H9 (cell line): ENCODE data around the gene CACNA1G. TPM values are rescaled to one million over a fixed set of nuclear protein-coding genes. Genes with fewer than 3 reads are reported as not detected.
A peak's percentile ranks its signal among the peaks of the same experiment; 100 is the strongest.

Source experiments
- DNase-seq: peaks from one replicate; pipeline ENCODE4 v3.0.0-alpha.2; 2017
- H2AFZ ChIP-seq: one replicate; pipeline ENCODE4 v1.6.1; 2013; ENCODE audit warnings: mild to moderate bottlenecking, low read length, control low read depth, moderate library complexity
- H2AK5ac ChIP-seq: 2 replicates; pipeline ENCODE4 v1.6.1; 2013; ENCODE audit warnings: low read length, control low read depth, mixed read lengths; ENCODE audit not compliant: insufficient read length
- H2BK120ac ChIP-seq: one replicate; pipeline ENCODE4 v1.6.1; 2013; ENCODE audit warnings: low read depth, mild to moderate bottlenecking, low read length, control low read depth, inconsistent platforms; ENCODE audit not compliant: poor library complexity, severe bottlenecking
- H2BK12ac ChIP-seq: 2 replicates; pipeline ENCODE4 v1.6.1; 2013; ENCODE audit warnings: low read length, control low read depth, mixed read lengths, low read depth; ENCODE audit not compliant: insufficient read length
- H2BK15ac ChIP-seq: 2 replicates; pipeline ENCODE4 v1.6.1; 2013; ENCODE audit warnings: low read depth, low read length, control low read depth
- H2BK20ac ChIP-seq: one replicate; pipeline ENCODE4 v1.6.1; 2013; ENCODE audit warnings: low read depth, mild to moderate bottlenecking, low read length, control low read depth, inconsistent platforms; ENCODE audit not compliant: poor library complexity, severe bottlenecking
- H2BK5ac ChIP-seq: 2 replicates; pipeline ENCODE4 v1.6.1; 2013; ENCODE audit warnings: low read length, control low read depth, mixed read lengths; ENCODE audit not compliant: insufficient read length
- H3K14ac ChIP-seq: 2 replicates; pipeline ENCODE4 v1.6.1; 2013; ENCODE audit warnings: low read length, control low read depth; ENCODE audit not compliant: insufficient read depth
- H3K18ac ChIP-seq: 2 replicates; pipeline ENCODE4 v1.6.1; 2013; ENCODE audit warnings: low read depth, mild to moderate bottlenecking, mixed read lengths, low read length, control low read depth; ENCODE audit not compliant: insufficient read length
- H3K23ac ChIP-seq: 2 replicates; pipeline ENCODE4 v1.6.1; 2013; ENCODE audit warnings: low read length, control low read depth, mixed read lengths, low read depth; ENCODE audit not compliant: insufficient read length
- H3K23me2 ChIP-seq: 2 replicates; pipeline ENCODE4 v1.6.1; 2013; ENCODE audit warnings: low read depth, mild to moderate bottlenecking, mixed read lengths, low read length, control low read depth; ENCODE audit not compliant: insufficient read length, poor library complexity, severe bottlenecking
- H3K27ac ChIP-seq: 2 replicates; pipeline ENCODE4 v1.5.1; 2013; ENCODE audit warnings: low read length, control low read depth, mixed read lengths, low read depth; ENCODE audit not compliant: insufficient read length
- H3K27me3 ChIP-seq: 2 replicates; pipeline ENCODE4 v1.6.1; 2013; ENCODE audit warnings: low read length, control low read depth, inconsistent platforms; ENCODE audit not compliant: insufficient read depth
- H3K4ac ChIP-seq: 2 replicates; pipeline ENCODE4 v1.6.1; 2013; ENCODE audit warnings: low read depth, mild to moderate bottlenecking, control low read depth, inconsistent platforms, low read length, moderate library complexity
- H3K4me1 ChIP-seq: 2 replicates; pipeline ENCODE4 v1.6.1; 2013; ENCODE audit warnings: low read length, control low read depth, inconsistent platforms; ENCODE audit not compliant: insufficient read depth
- H3K4me2 ChIP-seq: 2 replicates; pipeline ENCODE4 v1.6.1; 2013; ENCODE audit warnings: low read length, control low read depth, mixed read lengths; ENCODE audit not compliant: insufficient read length, insufficient read depth
- H3K56ac ChIP-seq: 2 replicates; pipeline ENCODE4 v1.6.1; 2013; ENCODE audit warnings: low read depth, mild to moderate bottlenecking, mixed read lengths, low read length, control low read depth; ENCODE audit not compliant: insufficient read length
- H3K79me1 ChIP-seq: 2 replicates; pipeline ENCODE4 v1.6.1; 2013; ENCODE audit warnings: low read depth, mild to moderate bottlenecking, moderate library complexity, low read length, control low read depth, inconsistent platforms; ENCODE audit not compliant: insufficient read depth, poor library complexity, severe bottlenecking
- H3K79me2 ChIP-seq: 2 replicates; pipeline ENCODE4 v1.6.1; 2013; ENCODE audit warnings: low read length, control low read depth, inconsistent platforms; ENCODE audit not compliant: insufficient read depth
- H3K9ac ChIP-seq: 2 replicates; pipeline ENCODE4 v1.6.1; 2013; ENCODE audit warnings: low read length, control low read depth, mixed read lengths; ENCODE audit not compliant: insufficient read length; ENCODE audit errors: extremely low read depth
- H3K9me3 ChIP-seq: one replicate; pipeline ENCODE4 v1.6.1; 2013; ENCODE audit warnings: low read depth, low read length, inconsistent platforms; ENCODE audit not compliant: control insufficient read depth
- H3T11ph ChIP-seq: one replicate; pipeline ENCODE4 v1.6.1; 2013; ENCODE audit warnings: mild to moderate bottlenecking, low read length, control low read depth, inconsistent platforms
- H4K20me1 ChIP-seq: one replicate; pipeline ENCODE4 v1.6.1; 2013; ENCODE audit not compliant: control insufficient read depth, insufficient read length, insufficient read depth
- H4K5ac ChIP-seq: 2 replicates; pipeline ENCODE4 v1.6.1; 2013; ENCODE audit warnings: low read depth, mild to moderate bottlenecking, mixed read lengths, low read length, control low read depth; ENCODE audit not compliant: insufficient read length
- H4K8ac ChIP-seq: replicated peaks from 2 replicates; pipeline ENCODE4 v1.6.1; 2013; ENCODE audit warnings: low read length, control low read depth, mixed read lengths, low read depth; ENCODE audit not compliant: insufficient read length
- H4K91ac ChIP-seq: 2 replicates; pipeline ENCODE4 v1.6.1; 2013; ENCODE audit warnings: low read depth, mild to moderate bottlenecking, moderate library complexity, mixed read lengths, low read length, control low read depth; ENCODE audit not compliant: insufficient read length
- H3K27ac Mint-ChIP-seq, 3 experiments: 2 replicates in 2 of 3; 3 replicates in 1 of 3; pipeline ENCODE4 v1.8.0; 2020 to 2021; ENCODE audit warnings: mixed read lengths in 3 of 3, mild to moderate bottlenecking in 1 of 3, moderate library complexity in 1 of 3
- H3K27me3 Mint-ChIP-seq: 2 replicates; pipeline ENCODE4 v1.8.0; 2021; ENCODE audit warnings: low read depth, mild to moderate bottlenecking, moderate library complexity, mixed read lengths
- H3K36me3 Mint-ChIP-seq, 3 experiments: 2 replicates in 2 of 3; 3 replicates in 1 of 3; pipeline ENCODE4 v1.8.0; 2020 to 2021; ENCODE audit warnings: low read depth in 3 of 3, mixed read lengths in 3 of 3; ENCODE audit not compliant: insufficient read depth in 1 of 3
- H3K4me1 Mint-ChIP-seq, 2 experiments: 2 replicates each; pipeline ENCODE4 v1.8.0; 2020; ENCODE audit warnings: mixed read lengths in 2 of 2
- H3K4me3 Mint-ChIP-seq, 2 experiments: 2 replicates in 1 of 2; 3 replicates in 1 of 2; pipeline ENCODE4 v1.8.0; 2020 to 2021; ENCODE audit warnings: mild to moderate bottlenecking in 2 of 2, mixed read lengths in 2 of 2, moderate library complexity in 1 of 2
- H3K9me3 Mint-ChIP-seq, 2 experiments: 2 replicates in 1 of 2; 3 replicates in 1 of 2; pipeline ENCODE4 v1.8.0; 2020; ENCODE audit warnings: mild to moderate bottlenecking in 2 of 2, mixed read lengths in 2 of 2, moderate library complexity in 1 of 2
- CTCF ChIP-seq: fragments of 200-600 bp; sonication (generic); conservative IDR thresholded peaks from 3 replicates; pipeline ENCODE4 v1.8.0; 2021; ENCODE audit warnings: antibody characterized with exemption, mild to moderate bottlenecking
- WGBS: extraction: QIAGEN DNeasy Blood & Tissue Kit; methylation state at CpG from one replicate; pipeline ENCODE4 v1.1.7; 2013; ENCODE audit warnings: missing lambda C conversion rate, low lambda C conversion rate, mixed read lengths; ENCODE audit not compliant: insufficient read length; ENCODE audit errors: extremely low coverage; 5-methylcytosine and 5-hydroxymethylcytosine counted together
- total RNA-seq: library from RNA; stranded (reverse); gene quantifications from 2 replicates; pipeline ENCODE4 v1.2.1, GENCODE V29; 2021

The CACNA1G gene
- total RNA-seq, 1 experiment from 2014 or later, result 1.5 TPM

DNA sequence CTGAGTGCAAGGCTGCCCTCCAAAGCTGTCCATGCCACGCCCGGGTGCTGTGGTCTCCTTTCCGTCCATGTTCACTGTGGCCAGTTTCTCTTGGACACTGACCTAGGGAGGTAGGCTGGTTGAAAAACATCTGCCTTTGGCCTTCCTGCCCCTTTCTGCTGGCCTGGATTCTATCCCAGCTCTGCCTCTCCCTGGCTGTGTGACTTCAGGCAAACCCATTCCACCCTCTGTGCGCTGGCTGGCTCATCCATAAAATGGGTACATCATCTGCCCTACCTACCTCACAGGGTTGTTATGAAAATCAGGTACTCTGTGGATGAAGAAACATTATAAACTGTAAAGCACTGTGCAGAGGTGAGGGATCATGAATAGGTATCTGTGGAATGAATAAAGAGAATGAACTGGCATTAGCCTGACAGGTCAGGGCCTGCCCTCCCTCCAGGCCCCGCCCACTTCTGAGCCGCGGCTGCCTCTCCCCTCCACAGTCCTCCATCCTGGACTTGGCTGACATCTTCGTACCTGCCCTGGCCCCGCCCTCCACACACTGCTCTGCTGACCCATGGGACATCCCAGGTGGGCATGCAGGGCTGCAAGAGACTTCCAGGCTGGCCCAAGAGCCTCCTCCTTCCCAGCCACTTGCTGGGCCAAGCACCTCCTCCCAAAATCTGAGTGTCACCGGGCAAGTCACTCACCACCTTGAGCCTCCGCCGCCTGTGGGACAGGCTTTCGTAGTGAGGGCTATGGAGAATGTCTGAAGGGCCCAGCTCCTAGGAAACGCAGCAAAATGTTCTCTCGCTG is 20.6 kb upstream of the CACNA1G start:
- Histone ChIP-seq H3K23me2 (peaks cover 8% of the 10 kb centered on the region), H2BK120ac (no peak overlapping the region), H3K23ac (no peak overlapping the region), H3K9me3 (no peaks in the 10 kb centered on the region), H3K9ac (no peak overlapping the region), H2BK20ac (no peak overlapping the region), H3K18ac (no peak overlapping the region), H3K14ac (no peak overlapping the region), H3K56ac (no peak overlapping the region), H3K79me1 (no peaks in the 10 kb centered on the region), H3T11ph (no peak overlapping the region), H2BK12ac (no peak overlapping the region), H3K4me1 (0 out of 2 replicates have a peak, but pooled peaks cover 2% of the 10 kb centered on the region), H2BK15ac (no peak overlapping the region), H3K4ac (no peak overlapping the region), H3K27me3 (no peaks in the 10 kb centered on the region; the same call in 1 of the 2 replicates), H2AK5ac (no peak overlapping the region), H2AFZ (no peak overlapping the region), H4K5ac (no peak overlapping the region), H4K91ac (no peak overlapping the region), H2BK5ac (no peak overlapping the region), H3K27ac (no peak overlapping the region), H4K8ac (no peak overlapping the region), H3K4me2 (no peak overlapping the region), H3K79me2 (no peaks in the 10 kb centered on the region), H4K20me1 (no peaks in the 10 kb centered on the region)
- H3K27ac Mint-ChIP-seq, result no peak overlapping the region
- no CpG with 5 or more reads among the region's 15 CpGs for WGBS
- peaks cover 25% of the 10 kb centered on the region for H3K27me3 Mint-ChIP-seq
- TF ChIP-seq CTCF, result no peak
- DNase-seq, result peak; percentile 89
- peak overlapping the region in 1 of 2 experiments; percentile 20; a peak in 1 of 5 replicates for H3K4me3 Mint-ChIP-seq
- no peaks in the 10 kb centered on the region for H3K9me3 Mint-ChIP-seq
- H3K36me3 Mint-ChIP-seq, result peaks cover 0 to 5% (median 0%) of the 10 kb centered on the region in 3 experiments; a peak in 3 of 7 replicates
- H3K4me1 Mint-ChIP-seq, result peaks cover 23 to 36% of the 10 kb centered on the region in 2 experiments
